Endothelial cell of umbilical vein (primary cell): ENCODE data around the gene PARD3B. TPM values are rescaled to one million over a fixed set of nuclear protein-coding genes. Genes with fewer than 3 reads are reported as not detected.

Source experiments
- BruUV-seq: library from RNA; stranded (reverse); fragments of 400-500 nt; replicated peaks from 2 replicates; lab custom pipeline; 2021; lab: Mats Ljungman, UMichigan
- CTCF ChIA-PET: fragments of 300-600, 350-600 bp; sonication (Branson Sonifier 250); formaldehyde crosslinking; loops from one replicate; lab custom pipeline; 2021; ENCODE audit warnings: antibody characterized with exemption, inconsistent platforms; lab: Charles Lee
- POLR2A ChIA-PET: fragments of 300-600, 350-600 bp; sonication (Branson Sonifier 250); formaldehyde crosslinking; loops from one replicate; lab custom pipeline; 2021; ENCODE audit warnings: antibody characterized with exemption, inconsistent platforms; lab: Charles Lee
- DNase-seq: peaks from one replicate; pipeline ENCODE4 v3.0.0-alpha.2; 2011; ENCODE audit warnings: low read depth, low spot score
- FAIRE-seq: peaks from 2 replicates; lab custom pipeline; 2011; peaks lifted over from hg19 to GRCh38; lab: Jason Lieb, UNC
- H2AFZ ChIP-seq: 2 replicates; pipeline ENCODE4 v1.6.0; 2012; ENCODE audit warnings: low read depth, low read length, control low read depth, inconsistent platforms
- H3K27ac ChIP-seq: 2 replicates; pipeline ENCODE4 v1.5.1; 2011; ENCODE audit warnings: low read depth, mild to moderate bottlenecking, control low read depth, low read length, moderate library complexity; ENCODE audit not compliant: insufficient read depth
- H3K27me3 ChIP-seq, 2 experiments: 2 replicates each; pipeline versions ENCODE4 v1.6.0 to v1.6.1; 2011; ENCODE audit warnings: low read length in 2 of 2, mixed read lengths in 1 of 2; ENCODE audit not compliant: control insufficient read depth in 2 of 2, insufficient read depth in 2 of 2
- H3K36me3 ChIP-seq, 2 experiments: 2 replicates in 1 of 2; 3 replicates in 1 of 2; pipeline ENCODE4 v1.5.1; 2011; ENCODE audit warnings: low read length in 2 of 2, mild to moderate bottlenecking in 1 of 2, moderate library complexity in 1 of 2; ENCODE audit not compliant: control insufficient read depth in 2 of 2, insufficient read depth in 2 of 2; ENCODE audit errors: extremely low read depth in 1 of 2
- H3K4me1 ChIP-seq: 3 replicates; pipeline ENCODE4 v1.5.1; 2011; ENCODE audit warnings: mild to moderate bottlenecking, low read length; ENCODE audit not compliant: control insufficient read depth, insufficient read depth; ENCODE audit errors: extremely low read depth
- H3K4me2 ChIP-seq: 2 replicates; pipeline ENCODE4 v1.6.1; 2011; ENCODE audit warnings: low read length, control low read depth, mixed read lengths; ENCODE audit not compliant: insufficient read depth
- H3K4me3 ChIP-seq, 3 experiments: fragments of 200-600 bp in 1 of 3; sonication (generic), shearing (Covaris generic) in 1 of 3; replicated peaks in 1 of 3; 2 replicates each; pipeline ENCODE4 v1.5.1; 2011 to 2016; ENCODE audit warnings: control low read depth in 3 of 3, low read length in 3 of 3, mild to moderate bottlenecking in 2 of 3, inconsistent platforms in 1 of 3, low read depth in 1 of 3, moderate library complexity in 1 of 3; ENCODE audit not compliant: insufficient read depth in 1 of 3
- H3K79me2 ChIP-seq: 2 replicates; pipeline ENCODE4 v1.6.0; 2012; ENCODE audit warnings: low read length, inconsistent platforms; ENCODE audit not compliant: control insufficient read depth, insufficient read depth
- H3K9ac ChIP-seq: replicated peaks from 2 replicates; pipeline ENCODE3; 2011; ENCODE audit warnings: low read length, control low read depth; ENCODE audit not compliant: insufficient read depth; ENCODE audit errors: extremely low read depth
- H3K9me1 ChIP-seq: replicated peaks from 3 replicates; pipeline ENCODE4 v1.6.0; 2011; ENCODE audit warnings: mild to moderate bottlenecking, low read length; ENCODE audit not compliant: control insufficient read depth, insufficient read depth; ENCODE audit errors: extremely low read depth
- H3K9me3 ChIP-seq: replicated peaks from 2 replicates; pipeline ENCODE4 v1.5.1; 2012; ENCODE audit warnings: low read length, inconsistent platforms; ENCODE audit not compliant: control insufficient read depth, insufficient read depth
- H4K20me1 ChIP-seq: replicated peaks from 2 replicates; pipeline ENCODE3; 2011; ENCODE audit warnings: mild to moderate bottlenecking, low read length; ENCODE audit not compliant: control insufficient read depth, insufficient read depth; ENCODE audit errors: extremely low read depth
- CTCF ChIP-seq, 2 donors: IDR thresholded peaks; 1 replicate in 1 of 2; 2 replicates in 1 of 2; pipeline ENCODE4 v1.5.1; 2011; ENCODE audit warnings: low read length in 2 of 2, mild to moderate bottlenecking in 2 of 2, moderate library complexity in 2 of 2, control low read depth in 1 of 2, inconsistent platforms in 1 of 2, low read depth in 1 of 2; ENCODE audit not compliant: insufficient read depth in 1 of 2; ENCODE audit errors: extremely low read depth in 1 of 2
- EZH2 ChIP-seq: IDR thresholded peaks from 2 replicates; pipeline ENCODE4 v1.6.1; 2012; ENCODE audit warnings: borderline replicate concordance, low read depth, mild to moderate bottlenecking, moderate library complexity, low read length, inconsistent platforms; ENCODE audit not compliant: severe bottlenecking
- FOS ChIP-seq: IDR thresholded peaks from 2 replicates; pipeline ENCODE4 v1.6.1; 2011; ENCODE audit warnings: mild to moderate bottlenecking, low read length, moderate library complexity, borderline replicate concordance; ENCODE audit not compliant: insufficient read depth
- GATA2 ChIP-seq: IDR thresholded peaks from 2 replicates; pipeline ENCODE4 v1.7.0; 2011; ENCODE audit warnings: low read depth, mild to moderate bottlenecking, moderate library complexity, mixed read lengths, low read length; ENCODE audit not compliant: insufficient read length, insufficient read depth
- JUN ChIP-seq: IDR thresholded peaks from 2 replicates; pipeline ENCODE4 v1.6.1; 2011; ENCODE audit warnings: borderline replicate concordance, low read depth; ENCODE audit not compliant: insufficient read length, insufficient read depth
- MAX ChIP-seq: IDR thresholded peaks from 2 replicates; pipeline ENCODE4 v1.6.1; 2011; ENCODE audit not compliant: insufficient read depth, insufficient read length
- MYC ChIP-seq: IDR thresholded peaks from one replicate; pipeline ENCODE4 v1.6.1; 2011; ENCODE audit warnings: mild to moderate bottlenecking, low read depth, low read length
- POLR2A ChIP-seq: IDR thresholded peaks from 2 replicates; pipeline ENCODE4 v1.6.1; 2012; ENCODE audit warnings: low read depth, mild to moderate bottlenecking, control low read depth, low read length
- POLR2AphosphoS5 ChIP-seq: IDR thresholded peaks from 2 replicates; pipeline ENCODE4 v1.6.1; 2012; ENCODE audit warnings: low read depth, mild to moderate bottlenecking, control low read depth, low read length, moderate library complexity; ENCODE audit not compliant: insufficient read depth
- dilution Hi-C: fragments of 300-500 bp; cut with MboI; formaldehyde crosslinking; loops from one replicate; pipeline ENCODE4 v1.15.0; 2019; ENCODE audit warnings: low sequenced_read_pairs; ENCODE audit not compliant: extremely low pct_ligation_motif_present
- intact Hi-C: fragments of 100-400 bp; cut with micrococcal nuclease; formaldehyde crosslinking; loops from one replicate; pipeline ENCODE4 v1.10.0; 2022
- polyA plus RNA-seq, 4 experiments: library from polyadenylated mRNA; depleted of rRNA in 3 of 4; stranded (reverse) in 3 of 4; unstranded in 1 of 4; fragments of >200 nt; gene quantifications; 2 replicates each; pipeline versions ENCODE4 v1.2.1 to v1.2.3, GENCODE V29; 2011 to 2012; ENCODE audit warnings: missing spikeins in 1 of 4
- total RNA-seq: library from RNA; stranded (reverse); gene quantifications from 2 replicates; pipeline ENCODE4 v1.2.3, GENCODE V29; 2021

PARD3B gene
- total and polyA plus RNA-seq, 2 donors (not counting 3 experiments of a cell fraction or from before 2014, with no cell fraction given), result 2.2 to 30.9 TPM

GRCh38 chr2:205190528-205190927 is 645.3 kb downstream of the PARD3B start:
- Histone ChIP-seq H3K27ac (no peak overlapping the region), H3K4me2 (no peak overlapping the region), H3K9me3 (no peaks in the 10 kb centered on the region), H2AFZ (no peak overlapping the region), H3K36me3 (no peaks in the 10 kb centered on the region), H4K20me1 (no peaks in the 10 kb centered on the region), H3K79me2 (no peaks in the 10 kb centered on the region), H3K9ac (no peak overlapping the region), H3K27me3 (no peaks in the 10 kb centered on the region), H3K9me1 (no peaks in the 10 kb centered on the region), H3K4me3 (no peak overlapping the region), H3K4me1 (no peaks in the 10 kb centered on the region)
- POLR2A ChIA-PET, result no interaction called here
- dilution Hi-C loops (no loop called here), intact Hi-C loops (no loop called here)
- no peak for TF ChIP-seq EZH2
- no peak for TF ChIP-seq MYC
- TF ChIP-seq MAX, result no peak
- TF ChIP-seq FOS, result no peak
- TF ChIP-seq POLR2AphosphoS5, result no peak
- no peak for TF ChIP-seq JUN
- no peak for TF ChIP-seq GATA2
- TF ChIP-seq CTCF (IDR thresholded peaks at IDR 0.05; ENCODE audit: extremely low read depth in 1 of 2, insufficient read depth in 1 of 2, low read depth in 1 of 2, low read length in 2 of 2), result no peak
- TF ChIP-seq POLR2A, result no peak
- DNase-seq (no peak), FAIRE-seq (no peak)
- CTCF ChIA-PET, result no interaction called here
- no TSS peak for BruUV-seq
